Cardiac fibroblast (primary cell): Measurements from ENCODE around the gene TCP11.
"Not testable (repeated sequence)": the region's sequence is repeated elsewhere in the genome, so short reads cannot be mapped to it uniquely, and the experiment has no call there.

Source experiments
- DNase-seq, 2 donors: peaks; one replicate each; pipeline versions ENCODE4 v3.0.0 to v3.0.0-alpha.2; 2010; ENCODE audit warnings: low read depth in 2 of 2
- H3K4me3 ChIP-seq, 2 donors: replicated peaks in 1 of 2; 1 replicate in 1 of 2; 2 replicates in 1 of 2; pipeline ENCODE4 v1.5.1; 2011; ENCODE audit warnings: low read depth in 2 of 2, low read length in 2 of 2, mild to moderate bottlenecking in 2 of 2, moderate library complexity in 1 of 2
- CTCF ChIP-seq: IDR thresholded peaks from one replicate; pipeline ENCODE4 v1.5.1; 2011; ENCODE audit warnings: low read depth, mild to moderate bottlenecking, low read length, inconsistent platforms

The TCP11 gene

GRCh38 chr6:35128042-35128441, 13.1 kb downstream of the TCP11 start:
- no peak for DNase-seq
- H3K4me3 ChIP-seq: no peak overlapping the region
- TF ChIP-seq CTCF: no peak

- TF ChIP-seq CTCF: no peak
- no peak for DNase-seq
- H3K4me3 ChIP-seq: no peak overlapping the region
Measured at GRCh38 chr6:35124356-35124755, 16.8 kb downstream of the TCP11 start.

- no peak for TF ChIP-seq CTCF
- DNase-seq: no peak
- no peak overlapping the region for H3K4me3 ChIP-seq
Measured at GRCh38 chr6:35120746-35121145, 20.4 kb downstream of the TCP11 start.

- DNase-seq: no peak
- no peak for TF ChIP-seq CTCF
- no peak overlapping the region for H3K4me3 ChIP-seq
Measured at GRCh38 chr6:35108309-35108885, 32.7 kb downstream of the TCP11 start.

GRCh38 chr6:35107761-35108160, 33.4 kb downstream of the TCP11 start:
- H3K4me3 ChIP-seq, DNase-seq: not testable (repeated sequence)

GRCh38 chr6:35107208-35107607, 33.9 kb downstream of the TCP11 start:
- H3K4me3 ChIP-seq, DNase-seq: not testable (repeated sequence)

GRCh38 chr6:35106061-35106460, 35.1 kb downstream of the TCP11 start:
- H3K4me3 ChIP-seq, DNase-seq: not testable (repeated sequence)

GRCh38 chr6:35105078-35105477, 36.1 kb downstream of the TCP11 start:
- TF ChIP-seq CTCF: no peak
- no peak for DNase-seq
- H3K4me3 ChIP-seq: no peak overlapping the region
